Right lobe of liver (tissue), 6 donors: Measurements from ENCODE around the gene ZBTB24. TPM values are rescaled to one million over a fixed set of nuclear protein-coding genes. Genes with fewer than 3 reads are reported as not detected.

Experiments
- ATAC-seq, 4 donors: fragments of 200-7000 bp; cut with Tn5 transposase; one replicate each; pipeline ENCODE4 v1.9.1; 2020; ENCODE audit warnings: mild to moderate bottlenecking in 4 of 4, moderate library complexity in 4 of 4
- DNase-seq, 3 donors: peaks; one replicate each; pipeline ENCODE4 v3.0.0-alpha.2; 2020
- H3K27ac ChIP-seq, 3 donors: fragments of 200-600 bp; one replicate each; pipeline ENCODE4 v1.8.0; 2022
- H3K27me3 ChIP-seq, 2 donors: fragments of 200-600 bp; one replicate each; pipeline ENCODE4 v1.8.0; 2022
- H3K36me3 ChIP-seq, 4 donors: fragments of 200-600 bp; sonication (generic) in 1 of 4; one replicate each; pipeline versions ENCODE4 v1.5.1 to v1.8.0; 2017 to 2022; ENCODE audit warnings: control low read depth in 1 of 4
- H3K4me1 ChIP-seq, 4 donors: fragments of 200-600 bp; sonication (generic) in 1 of 4; one replicate each; pipeline versions ENCODE4 v1.5.1 to v1.8.0; 2017 to 2022; ENCODE audit warnings: control low read depth in 1 of 4
- H3K4me3 ChIP-seq, 3 donors: fragments of 200-600 bp; one replicate each; pipeline ENCODE4 v1.8.0; 2022
- H3K9me3 ChIP-seq, 4 donors: fragments of 200-600 bp; sonication (generic) in 1 of 4; one replicate each; pipeline versions ENCODE4 v1.5.1 to v1.8.0; 2017 to 2022; ENCODE audit warnings: control low read depth in 1 of 4
- POLR2A ChIP-seq: fragments of 450-650 bp; IDR thresholded peaks from one replicate; pipeline ENCODE4 v1.6.1; 2017; ENCODE audit warnings: antibody characterized with exemption, mild to moderate bottlenecking
- WGBS: methylation state at CpG from one replicate; pipeline ENCODE4 v1.1.6; 2018; ENCODE audit warnings: low coverage, low lambda C conversion rate; ENCODE audit not compliant: insufficient coverage; ENCODE audit errors: missing lambda C conversion rate; 5-methylcytosine and 5-hydroxymethylcytosine counted together
- intact Hi-C, 2 donors: fragments of 100-400 bp; cut with DNase I; formaldehyde crosslinking; loops; one replicate each; pipeline versions ENCODE4 v1.11.2 to v1.14.1; 2022
- total RNA-seq, 6 experiments: library from RNA; depleted of rRNA in 2 of 6; stranded (reverse); fragments of >200 nt in 2 of 6; fragmentation: NEBNext Ultra II Directional in 3 of 6; extraction: Animal tissue kit (Norgen Biotek cat#: 25700) in 3 of 6; gene quantifications; one replicate each; pipeline versions ENCODE4 v1.1.0 to v1.2.4, GENCODE V29; 2016 to 2023
- TF ChIP-seq, protein P1 (sequence below), 4 donors: fragments of 200-600 bp in 3 of 4; fragments of 450-650 bp in 1 of 4; IDR thresholded peaks; one replicate each; pipeline versions ENCODE4 v1.5.1 to v1.8.0; 2016 to 2022; ENCODE audit warnings: antibody characterized with exemption in 4 of 4, mild to moderate bottlenecking in 2 of 4
- donor health status: DM: no; HTN: yes; CAD: no.
- donor health status: DM: no; HTN: no; CAD: no.
- donor health status: DM: no; HTN: no; CAD: no.
- donor health status: DM: no; HTN: yes; CAD: no.
- donor health status: DM: no; HTN: yes; CAD: no.

Gene ZBTB24
- total RNA-seq, 6 experiments from 2014 or later: 2.4 to 3.6 (median 2.7) TPM

DNA sequence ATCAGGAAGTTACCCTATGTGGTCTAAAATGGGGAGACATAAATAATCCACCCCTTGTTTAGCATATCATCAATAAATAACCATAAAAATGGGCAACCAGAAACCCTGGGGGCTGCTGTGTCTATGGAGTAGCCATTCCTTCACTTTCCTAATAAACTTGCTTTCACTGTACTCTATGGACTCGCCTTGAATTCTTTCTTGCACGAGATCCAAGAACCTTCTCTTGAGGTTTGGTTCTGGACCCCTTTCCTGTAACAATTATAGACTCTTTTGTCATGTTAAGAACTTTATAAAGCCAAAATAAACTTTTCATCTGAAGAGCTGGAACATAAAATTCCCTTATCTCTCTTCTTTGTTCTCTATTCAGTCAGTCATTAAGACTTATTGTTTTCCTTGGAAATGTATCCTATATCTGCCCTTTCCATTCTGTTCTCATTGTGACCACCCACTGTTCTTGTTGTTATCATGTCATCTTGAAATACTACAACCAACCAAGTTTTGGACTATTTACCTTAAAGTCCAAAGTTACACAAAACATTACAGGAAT lies 29.3 kb upstream of the ZBTB24 start:
- H3K4me1 ChIP-seq: no peaks in the 10 kb centered on the region
- no peak for DNase-seq
- no peaks in the 10 kb centered on the region for H3K27me3 ChIP-seq
- H3K36me3 ChIP-seq: no peaks in the 10 kb centered on the region
- no peak for ATAC-seq
- no peak overlapping the region for H3K4me3 ChIP-seq
- WGBS: 71% methylated on average over 2 of the region's 2 CpGs
- H3K9me3 ChIP-seq: no peaks in the 10 kb centered on the region
- H3K27ac ChIP-seq: no peak overlapping the region
- intact Hi-C loops: no loop called here
- TF ChIP-seq POLR2A: no peak
- TF ChIP-seq, protein P1, sequence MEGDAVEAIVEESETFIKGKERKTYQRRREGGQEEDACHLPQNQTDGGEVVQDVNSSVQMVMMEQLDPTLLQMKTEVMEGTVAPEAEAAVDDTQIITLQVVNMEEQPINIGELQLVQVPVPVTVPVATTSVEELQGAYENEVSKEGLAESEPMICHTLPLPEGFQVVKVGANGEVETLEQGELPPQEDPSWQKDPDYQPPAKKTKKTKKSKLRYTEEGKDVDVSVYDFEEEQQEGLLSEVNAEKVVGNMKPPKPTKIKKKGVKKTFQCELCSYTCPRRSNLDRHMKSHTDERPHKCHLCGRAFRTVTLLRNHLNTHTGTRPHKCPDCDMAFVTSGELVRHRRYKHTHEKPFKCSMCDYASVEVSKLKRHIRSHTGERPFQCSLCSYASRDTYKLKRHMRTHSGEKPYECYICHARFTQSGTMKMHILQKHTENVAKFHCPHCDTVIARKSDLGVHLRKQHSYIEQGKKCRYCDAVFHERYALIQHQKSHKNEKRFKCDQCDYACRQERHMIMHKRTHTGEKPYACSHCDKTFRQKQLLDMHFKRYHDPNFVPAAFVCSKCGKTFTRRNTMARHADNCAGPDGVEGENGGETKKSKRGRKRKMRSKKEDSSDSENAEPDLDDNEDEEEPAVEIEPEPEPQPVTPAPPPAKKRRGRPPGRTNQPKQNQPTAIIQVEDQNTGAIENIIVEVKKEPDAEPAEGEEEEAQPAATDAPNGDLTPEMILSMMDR (IDR thresholded peaks at IDR 0.05): no peak

DNA sequence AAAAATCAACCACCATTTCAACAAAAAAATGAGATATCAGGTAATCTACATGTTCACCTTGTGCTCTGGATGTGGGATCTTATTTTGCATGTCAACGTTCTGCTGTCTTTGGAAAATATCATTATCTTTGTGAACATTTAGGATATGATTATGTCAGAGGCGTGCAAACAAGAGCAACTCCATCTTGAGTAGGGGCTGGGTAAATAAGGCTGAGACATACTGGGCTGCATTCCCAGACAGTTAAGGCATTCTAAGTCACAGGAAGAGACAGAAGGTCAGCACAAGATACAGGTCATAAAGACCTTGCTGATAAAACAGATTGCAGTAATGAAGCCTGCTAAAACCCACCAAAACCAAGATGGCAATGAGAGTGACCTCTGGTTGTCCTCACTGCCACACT lies 28.8 kb upstream of the ZBTB24 start:
- H3K9me3 ChIP-seq: no peaks in the 10 kb centered on the region
- TF ChIP-seq POLR2A: no peak
- TF ChIP-seq, protein P1 (IDR thresholded peaks at IDR 0.05): no peak
- WGBS: 78% methylated on average over 2 of the region's 2 CpGs

DNA sequence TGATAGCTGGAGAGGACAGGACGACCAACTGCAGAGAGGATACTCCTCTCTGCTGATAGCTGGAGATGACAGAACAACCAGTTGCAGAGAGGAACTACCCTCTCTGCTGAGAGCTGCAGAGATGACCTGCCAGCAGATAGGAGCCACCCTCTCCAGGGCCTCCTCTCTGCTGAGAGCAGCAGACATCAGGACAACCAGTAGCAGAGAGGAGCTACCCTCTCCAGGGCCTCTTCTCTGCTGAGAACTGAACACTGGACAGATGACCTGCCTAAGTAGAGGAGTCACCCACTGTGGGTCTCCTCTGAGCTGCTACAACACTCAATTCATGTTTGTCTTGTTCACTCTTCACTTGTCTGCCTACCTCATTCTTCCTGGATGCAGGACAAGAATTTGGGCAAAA lies 27.3 kb upstream of the ZBTB24 start:
- Histone ChIP-seq H3K4me1 (no peaks in the 10 kb centered on the region), H3K27ac (no peak overlapping the region), H3K27me3 (no peaks in the 10 kb centered on the region), H3K36me3 (no peaks in the 10 kb centered on the region), H3K4me3 (no peak overlapping the region), H3K9me3 (no peaks in the 10 kb centered on the region)
- DNase-seq (no peak), ATAC-seq (no peak)
- TF ChIP-seq, protein P1 (IDR thresholded peaks at IDR 0.05): no peak
- whole genome bisulfite sequencing: 75% methylated on average over 1 of the region's 1 CpG
- intact Hi-C loops: no loop called here

More for the DNA sequence above, 28.8 kb upstream of the ZBTB24 start:
- H3K36me3 ChIP-seq: no peaks in the 10 kb centered on the region
- intact Hi-C loops: no loop called here
- no peaks in the 10 kb centered on the region for H3K4me1 ChIP-seq
- H3K27me3 ChIP-seq: no peaks in the 10 kb centered on the region
- DNase-seq (no peak), ATAC-seq (no peak)
- H3K4me3 ChIP-seq: no peak overlapping the region
- no peak overlapping the region for H3K27ac ChIP-seq

DNA sequence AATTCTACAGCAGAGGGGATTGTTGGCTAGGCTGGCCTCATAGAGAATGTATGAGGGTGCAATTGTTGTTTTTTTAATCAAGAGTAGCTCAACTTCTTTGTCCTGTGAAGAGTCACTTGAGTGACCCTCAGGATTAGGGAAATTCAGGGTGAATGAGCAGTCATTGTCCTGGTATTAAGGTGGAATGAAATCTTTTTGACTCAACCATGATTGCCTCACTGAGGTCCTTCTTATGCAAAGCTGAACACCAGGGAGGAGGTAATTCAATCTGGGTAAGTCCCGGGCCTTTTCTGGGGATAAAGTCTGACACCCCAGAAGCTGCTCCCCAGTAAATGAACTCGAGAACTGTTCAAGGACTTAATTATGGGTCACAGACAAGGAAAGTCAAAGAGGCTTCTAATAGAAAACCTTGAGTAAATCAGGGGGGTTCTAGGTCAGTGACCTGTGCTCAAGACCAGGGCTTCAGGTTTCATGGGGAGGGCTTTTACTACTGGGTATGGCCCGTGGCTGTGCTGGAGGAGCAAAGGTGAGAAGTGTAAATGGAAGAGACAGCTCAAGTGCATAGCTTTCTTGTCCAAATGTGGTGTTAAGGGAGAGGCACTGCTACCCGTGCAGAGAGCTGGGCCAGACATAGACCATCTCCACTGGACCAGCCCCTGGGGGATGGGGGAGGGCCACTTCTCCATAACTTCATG lies 25.3 kb upstream of the ZBTB24 start:
- H3K36me3 ChIP-seq: no peaks in the 10 kb centered on the region

More for the DNA sequence above, 25.3 kb upstream of the ZBTB24 start:
- ATAC-seq: no peak
- H3K4me1 ChIP-seq: peaks cover 0 to 8% (median 1%) of the 10 kb centered on the region in 4 donors
- no peak overlapping the region for H3K27ac ChIP-seq
- H3K4me3 ChIP-seq: no peak overlapping the region
- no peak for DNase-seq
- WGBS: 86% methylated on average over 4 of the region's 4 CpGs
- intact Hi-C loops: no loop called here
- H3K27me3 ChIP-seq: no peaks in the 10 kb centered on the region
- no peak for TF ChIP-seq POLR2A
- TF ChIP-seq, protein P1 (IDR thresholded peaks at IDR 0.05): no peak
- no peaks in the 10 kb centered on the region for H3K9me3 ChIP-seq
